HEK293 (cell line): ENCODE data around the gene CREBRF.

Source experiments
- CTCF ChIA-PET: fragments of 350-600 bp; formaldehyde crosslinking; extraction: SDS; loops from one replicate; lab custom pipeline; 2021; ENCODE audit warnings: antibody characterized with exemption; lab: Yijun Ruan, JAX
- POLR2A ChIA-PET: fragments of 300-600 bp; formaldehyde crosslinking; extraction: SDS; loops from one replicate; lab custom pipeline; 2020; ENCODE audit warnings: antibody characterized with exemption, inconsistent platforms; lab: Yijun Ruan, JAX
- H3K27ac ChIP-seq: fragments of 200-500 bp; sonication (Bioruptor generic); 2 replicates; pipeline ENCODE4 v1.5.1; 2014; ENCODE audit warnings: low read depth, low read length, control low read depth, inconsistent platforms; ENCODE audit errors: extremely low read depth
- H3K36me3 ChIP-seq, 2 experiments: fragments of 200-500 bp in 1 of 2; sonication (Bioruptor generic) in 1 of 2; 1 replicate in 1 of 2; 2 replicates in 1 of 2; pipeline ENCODE4 v1.5.1; 2014 to 2017; ENCODE audit warnings: inconsistent platforms in 2 of 2, low read length in 2 of 2; ENCODE audit not compliant: control insufficient read depth in 2 of 2, insufficient read depth in 1 of 2
- H3K4me1 ChIP-seq: fragments of 200-500 bp; sonication (Bioruptor generic); 2 replicates; pipeline ENCODE4 v1.5.1; 2014; ENCODE audit warnings: mild to moderate bottlenecking, low read length, inconsistent platforms; ENCODE audit not compliant: control insufficient read depth, insufficient read depth
- H3K4me3 ChIP-seq: 2 replicates; pipeline ENCODE4 v1.5.1; 2011; ENCODE audit warnings: low read depth, mild to moderate bottlenecking, control low read depth, low read length, moderate library complexity
- H3K9me3 ChIP-seq: fragments of 200-500 bp; sonication (Bioruptor generic); 2 replicates; pipeline ENCODE4 v1.5.1; 2014; ENCODE audit warnings: low read depth, low read length, inconsistent platforms; ENCODE audit not compliant: control insufficient read depth, insufficient read depth
- CTCF ChIP-seq: fragments of 450-650 bp; formaldehyde crosslinking; IDR thresholded peaks from 2 replicates; pipeline ENCODE4 v1.5.1; 2016; ENCODE audit warnings: missing biosample characterization, missing genetic modification characterization
- ELK4 ChIP-seq: IDR thresholded peaks from 2 replicates; pipeline ENCODE4 v1.6.1; 2011; ENCODE audit warnings: mild to moderate bottlenecking, low read depth, low read length, borderline replicate concordance
- HOXD13 ChIP-seq: sonication (generic); formaldehyde crosslinking; IDR thresholded peaks from 2 replicates; pipeline ENCODE4 v1.8.0; 2022; ENCODE audit warnings: missing genetic modification reagents, borderline replicate concordance
- PRDM6 ChIP-seq: fragments of 450-650 bp; formaldehyde crosslinking; IDR thresholded peaks from 2 replicates; pipeline ENCODE4 v1.5.1; 2017; ENCODE audit warnings: missing biosample characterization, missing genetic modification characterization
- ZNF184 ChIP-seq: fragments of 450-650 bp; IDR thresholded peaks from 2 replicates; pipeline ENCODE4 v1.5.1; 2018; ENCODE audit warnings: missing biosample characterization, mild to moderate bottlenecking, missing genetic modification characterization
- ZNF202 ChIP-seq: fragments of 450-650 bp; formaldehyde crosslinking; IDR thresholded peaks from 2 replicates; pipeline ENCODE4 v1.5.1; 2016; ENCODE audit warnings: missing biosample characterization, missing genetic modification characterization, borderline replicate concordance
- ZNF398 ChIP-seq: fragments of 450-650 bp; formaldehyde crosslinking; IDR thresholded peaks from 2 replicates; pipeline ENCODE4 v1.5.1; 2017; ENCODE audit warnings: missing biosample characterization, missing genetic modification characterization
- ZNF449 ChIP-seq: fragments of 450-650 bp; formaldehyde crosslinking; IDR thresholded peaks from 2 replicates; pipeline ENCODE4 v1.5.1; 2017; ENCODE audit warnings: missing biosample characterization, mild to moderate bottlenecking, missing genetic modification characterization, moderate library complexity
- ZNF518A ChIP-seq: fragments of 450-650 bp; formaldehyde crosslinking; conservative IDR thresholded peaks from 2 replicates; pipeline ENCODE4 v1.5.1; 2016; ENCODE audit warnings: low read depth, missing biosample characterization, missing genetic modification characterization
- ZSCAN23 ChIP-seq: fragments of 450-650 bp; formaldehyde crosslinking; IDR thresholded peaks from 2 replicates; pipeline ENCODE4 v1.5.1; 2016; ENCODE audit warnings: missing biosample characterization, missing genetic modification characterization

Gene CREBRF

GRCh38 chr5:173057062-173057924, 1.1 kb downstream of the CREBRF start (continued):
- no peak for TF ChIP-seq ZNF518A (tag by site-specific recombination)
- no peak for TF ChIP-seq ELK4
- no peak; the same call in 1 of the 2 replicates for TF ChIP-seq ZSCAN23 (tag by site-specific recombination)
- no peak for TF ChIP-seq HOXD13 (CRISPR knock-in tag)
- TF ChIP-seq CTCF (tag by site-specific recombination), result peak; percentile 35; the same call in 1 of the 2 replicates

GRCh38 chr5:173062141-173062540, 6.0 kb downstream of the CREBRF start:
- ChIA-PET POLR2A (no interaction called here), CTCF (interaction anchor here (0.7 kb wide), 1 partner anchor 1733 kb away, joined by 3 read pairs; no protein-coding TSS in a partner anchor)
- Histone ChIP-seq H3K27ac (no peak overlapping the region), H3K9me3 (no peaks in the 10 kb centered on the region), H3K4me3 (no peak overlapping the region), H3K36me3 (no peaks in the 10 kb centered on the region; a peak in 1 of 3 replicates), H3K4me1 (peaks cover 5% of the 10 kb centered on the region; the same call in 1 of the 2 replicates)
- TF ChIP-seq ZNF184 (tag by site-specific recombination) (no peak), ZNF449 (tag by site-specific recombination) (peak; percentile 21; the same call in 1 of the 2 replicates), ZNF398 (tag by site-specific recombination) (no peak), PRDM6 (tag by site-specific recombination) (peak; percentile 82), ZNF202 (no peak)
